HPDE6-E6E7 (cell line): ENCODE results near the gene PAPPA.
A peak's percentile ranks its signal among the peaks of the same experiment; 100 is the strongest.

ENCODE experiments used
- DNase-seq: peaks from one replicate; pipeline ENCODE4 v3.0.0; 2011; ENCODE audit warnings: missing footprints; ENCODE audit errors: extremely low spot score

Gene PAPPA

DNA sequence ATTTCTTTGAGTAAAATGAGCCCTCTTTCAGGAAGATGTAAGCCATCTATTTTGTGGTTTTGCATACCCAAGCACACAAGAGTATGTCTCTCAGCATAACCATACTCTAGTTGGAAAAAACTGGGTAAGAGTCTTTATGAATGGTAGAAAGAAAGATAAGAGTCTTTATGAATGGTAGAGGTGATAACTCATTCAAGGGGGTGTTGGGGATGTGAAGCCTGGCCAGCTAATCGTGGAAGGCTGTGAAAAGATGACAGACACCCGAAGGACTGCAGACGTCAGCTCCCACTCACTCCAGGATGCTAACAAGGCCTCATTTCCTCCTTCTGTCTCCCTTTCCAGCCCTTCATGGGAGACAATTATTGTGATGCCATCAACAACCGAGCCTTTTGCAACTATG is 228.5 kb downstream of the PAPPA start:
- DNase-seq: no peak

DNA sequence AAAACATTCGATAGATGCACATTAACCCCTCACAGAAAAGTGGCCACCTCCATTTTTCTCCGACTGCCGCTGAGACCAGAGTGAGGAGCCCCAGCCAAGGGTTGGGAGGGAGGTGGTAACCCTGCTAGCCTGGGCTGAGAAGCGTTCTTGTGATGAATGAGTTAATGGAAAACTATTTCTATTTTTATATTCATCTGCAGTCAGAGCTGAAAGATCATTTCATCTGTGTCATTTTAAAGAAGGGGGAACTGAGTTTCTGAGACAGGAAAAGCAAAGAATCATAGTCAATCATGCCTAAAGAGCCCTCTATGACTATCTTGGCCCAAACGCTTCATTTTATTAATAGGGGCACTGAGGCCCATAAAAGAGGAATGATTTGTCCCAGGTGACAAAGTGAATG is 229.5 kb downstream of the PAPPA start:
- DNase-seq: no peak

DNA sequence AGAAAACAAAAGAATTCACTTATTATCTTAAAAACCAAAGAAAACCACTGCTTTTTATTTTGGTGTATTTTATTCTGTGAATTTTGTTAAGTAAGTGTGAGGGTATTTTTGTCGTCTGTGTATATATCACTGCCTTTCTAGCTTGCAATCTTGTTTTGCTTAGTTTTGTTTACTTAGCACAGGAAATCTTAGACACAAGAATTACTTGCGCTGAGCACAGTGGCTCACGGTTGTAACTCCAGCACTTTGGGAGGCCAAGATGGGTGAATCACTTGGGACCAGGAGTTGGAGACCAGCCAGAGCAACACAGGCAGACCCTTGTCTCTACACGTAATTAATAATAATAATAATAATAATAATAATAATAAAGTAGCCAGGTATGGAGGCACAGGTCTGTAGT is 230.3 kb downstream of the PAPPA start:
- no peak for DNase-seq

GRCh38 chr9:116387934-116388698 is 234.5 kb downstream of the PAPPA start:
- no peak for DNase-seq

DNA sequence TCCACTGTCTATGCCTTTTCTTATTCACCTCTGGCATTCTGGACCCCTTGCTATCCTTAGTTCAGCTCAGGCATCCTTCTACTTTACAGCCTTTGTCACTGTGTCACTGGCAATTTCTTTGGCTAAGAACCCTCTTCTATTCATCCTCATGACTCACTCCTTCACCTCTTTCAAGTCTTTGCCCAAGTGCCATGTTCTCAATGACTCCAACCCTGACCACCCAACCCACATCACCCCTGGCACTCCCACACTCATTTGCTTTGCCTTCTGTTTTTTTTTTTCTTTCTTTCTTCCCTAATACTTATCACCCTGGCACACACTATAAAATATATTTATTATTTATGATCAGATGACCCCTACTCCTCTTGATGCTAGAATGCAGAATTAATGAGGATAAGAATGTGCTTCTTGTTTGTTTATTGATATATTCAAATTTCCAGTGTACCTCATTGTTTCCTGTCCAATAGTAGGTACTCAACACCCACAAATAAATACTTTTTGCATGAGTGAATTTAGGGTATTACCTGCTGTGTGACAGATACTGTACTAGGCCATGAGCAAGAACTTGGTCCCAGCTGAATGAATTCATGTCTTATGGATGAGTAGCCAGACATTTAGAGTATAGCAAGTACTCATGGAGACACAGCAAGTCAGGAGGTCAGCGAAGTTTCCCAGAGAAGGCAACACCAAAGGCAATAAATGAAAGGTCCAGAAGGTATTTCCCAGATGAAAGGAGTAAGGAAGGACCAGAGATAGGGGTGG is 236.1 kb downstream of the PAPPA start:
- DNase-seq: no peak

DNA sequence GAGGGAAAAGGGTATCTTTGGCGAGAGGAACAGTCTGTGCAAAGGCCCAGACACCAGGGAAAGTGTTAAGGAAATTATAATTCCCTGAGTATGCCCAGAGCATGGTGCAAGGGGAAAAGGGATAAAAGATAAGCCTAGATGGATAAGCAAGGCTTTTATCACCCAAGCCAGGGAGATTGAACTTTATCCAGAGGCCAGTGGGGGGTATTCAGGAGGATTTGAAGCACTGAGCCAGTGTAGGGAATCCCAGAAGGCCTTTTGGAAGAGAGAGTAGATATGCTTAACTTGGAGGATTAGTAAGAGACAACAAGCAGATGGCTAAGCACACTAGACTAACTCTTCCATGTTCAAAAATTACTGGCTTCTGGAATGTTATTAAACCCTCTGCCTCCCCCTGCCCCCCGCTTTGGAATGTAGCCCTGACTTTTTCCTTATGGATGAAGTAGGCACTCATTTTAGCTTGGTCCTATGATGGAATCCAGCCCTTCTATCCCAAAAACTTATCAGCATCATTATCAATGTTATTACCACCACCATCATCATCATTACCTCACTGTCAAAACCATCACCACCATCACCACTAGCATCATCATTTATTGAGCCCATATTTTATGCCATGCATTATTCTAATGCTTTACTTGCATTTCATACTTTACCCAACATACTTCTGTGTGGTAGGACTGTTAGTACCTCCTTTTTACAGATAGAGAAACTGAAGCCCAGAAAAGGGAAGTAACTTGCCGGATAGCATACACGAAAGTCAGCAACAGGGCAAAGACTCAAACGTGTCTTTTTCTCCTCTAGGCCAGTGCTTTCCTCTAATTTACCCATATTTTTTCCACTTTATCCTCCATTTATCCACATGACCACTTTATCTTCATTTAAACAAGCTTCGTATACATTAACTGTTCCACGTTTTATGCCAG is 237.0 kb downstream of the PAPPA start:
- no peak for DNase-seq

GRCh38 chr9:116391306-116391900 is 237.8 kb downstream of the PAPPA start:
- DNase-seq: peak; percentile 82

DNA sequence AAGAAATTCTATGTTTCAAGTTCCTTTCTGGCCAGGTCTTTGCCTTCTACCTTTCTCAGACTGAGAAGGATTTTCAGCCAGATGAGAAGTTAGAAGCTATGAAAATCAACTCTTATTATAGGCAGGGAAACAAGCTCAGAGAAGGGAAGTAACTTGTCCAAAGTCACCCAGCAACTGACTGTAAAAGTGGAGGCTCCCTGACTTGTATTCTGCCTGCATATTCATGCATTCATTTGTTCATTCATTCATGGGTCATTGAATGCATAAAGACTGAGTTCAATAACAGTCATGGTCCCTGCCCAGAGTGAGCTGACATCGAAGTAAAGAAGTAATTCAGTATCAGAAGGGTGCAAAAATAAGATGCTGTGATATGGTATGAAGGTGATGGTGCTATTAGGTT is 239.6 kb downstream of the PAPPA start:
- no peak for DNase-seq

DNA sequence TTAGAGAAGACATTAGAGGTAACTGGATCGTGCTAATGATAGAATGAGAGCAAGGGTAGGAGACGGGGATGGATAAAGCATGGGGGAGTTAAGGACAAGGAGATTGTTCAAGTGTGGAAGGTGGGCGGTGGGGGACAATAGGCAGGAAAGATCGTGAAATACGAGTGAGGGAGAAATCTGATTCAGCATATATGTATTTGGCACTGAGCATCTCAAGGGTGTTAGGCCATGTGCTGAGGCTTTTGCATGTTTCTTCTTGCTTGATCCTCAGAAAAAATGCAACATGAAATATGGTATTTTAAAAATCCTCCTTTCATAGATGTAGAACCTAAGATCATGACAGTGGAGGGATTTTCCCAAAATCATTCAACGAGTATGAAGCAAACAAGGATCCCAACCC is 240.5 kb downstream of the PAPPA start:
- DNase-seq: no peak

GRCh38 chr9:116394894-116395698 is 241.5 kb downstream of the PAPPA start:
- DNase-seq: no peak

DNA sequence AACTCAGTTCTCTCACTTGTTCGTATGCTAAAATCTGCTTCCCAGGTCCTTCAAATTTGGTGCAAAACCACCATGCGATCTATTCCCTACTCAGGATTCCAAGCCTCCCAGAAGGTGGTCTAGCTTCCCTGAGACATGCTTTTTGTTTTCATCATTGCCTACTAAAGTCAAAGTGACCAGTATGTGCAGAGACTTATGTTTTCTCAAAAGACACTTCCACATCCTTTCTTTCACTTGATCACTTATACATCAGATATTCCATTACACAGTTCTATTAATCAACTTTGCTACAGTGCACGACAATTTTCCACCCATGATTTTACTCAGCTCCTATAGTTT is 242.1 kb downstream of the PAPPA start:
- no peak for DNase-seq

- no peak for DNase-seq
Measured at GRCh38 chr9:116403171-116403570, 249.6 kb downstream of the PAPPA start.

DNA sequence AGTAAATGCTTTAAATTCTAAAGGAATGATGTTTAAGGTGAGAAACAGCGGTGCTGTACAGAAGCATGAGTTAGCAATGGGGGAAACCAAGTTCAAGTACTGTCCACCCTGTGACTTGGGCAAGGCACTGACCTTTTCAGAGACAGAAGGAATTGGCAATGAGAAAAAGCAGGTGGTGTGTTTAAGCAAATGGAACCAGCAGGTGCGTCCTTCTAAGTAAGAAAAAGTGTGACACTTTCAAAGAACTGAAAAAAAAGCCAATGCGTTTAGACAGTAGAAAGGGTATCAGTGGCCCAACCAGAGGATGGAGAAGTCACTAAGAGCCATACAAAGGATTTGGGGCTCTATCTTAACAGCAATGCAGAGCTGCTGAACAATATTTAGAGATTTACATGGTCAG is 250.6 kb downstream of the PAPPA start:
- DNase-seq: no peak

DNA sequence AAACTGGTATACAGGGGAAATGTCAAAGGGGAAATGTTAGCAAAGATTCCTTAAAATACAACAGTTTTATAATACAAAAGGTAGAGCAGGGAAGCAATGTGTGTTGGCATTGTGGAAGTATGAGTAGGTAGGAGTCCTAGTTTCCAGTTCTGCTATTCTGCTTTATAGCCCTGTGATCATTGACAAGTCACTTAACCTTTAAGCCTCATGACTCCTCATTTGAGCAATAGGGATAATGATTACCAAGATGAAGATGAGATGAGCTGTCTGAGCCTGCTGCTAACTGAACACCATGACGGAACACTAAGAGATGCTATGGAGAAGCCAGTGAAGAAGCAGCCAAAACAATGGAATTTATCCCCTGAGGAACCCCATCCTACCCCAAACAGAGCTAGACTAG is 251.7 kb downstream of the PAPPA start:
- DNase-seq: no peak

DNA sequence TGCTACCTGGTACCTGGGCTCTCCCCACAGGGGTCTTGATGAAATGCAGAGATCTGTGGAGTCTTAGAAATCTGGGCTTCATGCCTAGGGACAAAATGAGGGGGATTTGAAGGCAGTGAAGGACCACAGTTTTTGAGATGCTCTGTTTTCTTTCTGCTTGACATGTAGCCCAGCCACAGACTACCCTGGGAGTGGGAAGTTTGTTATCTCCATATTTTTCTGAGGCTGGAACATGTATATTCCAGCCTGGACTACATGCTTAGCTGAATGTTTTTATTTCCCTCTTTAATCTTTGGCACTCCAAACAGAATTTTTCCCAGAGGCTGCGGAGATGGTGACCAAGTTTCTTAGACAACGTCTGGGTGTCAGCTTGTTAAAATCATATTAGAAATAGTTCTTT is 252.9 kb downstream of the PAPPA start:
- no peak for DNase-seq

DNA sequence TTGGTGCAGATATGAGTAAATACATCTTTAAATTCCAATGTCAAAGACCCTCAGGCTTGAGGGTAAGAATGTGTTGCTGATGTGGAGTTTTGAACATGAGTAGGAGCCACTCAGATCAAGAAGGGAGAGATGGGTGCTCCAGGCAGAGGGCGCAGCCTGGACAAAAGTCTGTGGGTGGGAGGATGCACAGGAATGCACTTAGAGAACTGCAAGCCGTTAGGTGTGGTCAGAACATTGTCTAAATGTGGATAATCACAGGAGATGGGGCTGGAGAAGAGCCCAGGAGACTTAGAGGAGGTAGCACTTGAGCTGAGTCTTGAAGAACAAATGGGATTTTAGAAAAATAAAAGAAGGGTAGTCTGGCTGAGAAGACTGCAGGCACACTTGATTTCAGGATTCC is 255.5 kb downstream of the PAPPA start:
- DNase-seq: no peak

DNA sequence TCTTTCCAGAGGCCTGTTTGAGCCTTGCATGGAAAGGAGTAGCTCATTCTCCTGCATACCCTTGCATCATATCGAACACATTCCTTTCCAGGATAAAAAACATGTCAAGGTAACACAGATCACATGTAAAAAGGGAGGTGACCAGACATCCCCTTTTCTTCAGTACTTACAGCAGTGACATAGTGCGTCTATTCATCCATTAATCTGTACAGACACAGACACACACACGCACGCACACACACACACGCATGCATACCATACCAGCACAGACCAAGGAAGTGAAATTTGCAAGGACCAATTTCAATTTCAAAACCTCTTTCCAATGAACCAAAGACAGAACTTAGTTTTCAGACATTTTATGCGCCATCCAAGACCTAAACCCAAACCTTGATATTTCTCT is 256.0 kb downstream of the PAPPA start:
- DNase-seq: no peak

DNA sequence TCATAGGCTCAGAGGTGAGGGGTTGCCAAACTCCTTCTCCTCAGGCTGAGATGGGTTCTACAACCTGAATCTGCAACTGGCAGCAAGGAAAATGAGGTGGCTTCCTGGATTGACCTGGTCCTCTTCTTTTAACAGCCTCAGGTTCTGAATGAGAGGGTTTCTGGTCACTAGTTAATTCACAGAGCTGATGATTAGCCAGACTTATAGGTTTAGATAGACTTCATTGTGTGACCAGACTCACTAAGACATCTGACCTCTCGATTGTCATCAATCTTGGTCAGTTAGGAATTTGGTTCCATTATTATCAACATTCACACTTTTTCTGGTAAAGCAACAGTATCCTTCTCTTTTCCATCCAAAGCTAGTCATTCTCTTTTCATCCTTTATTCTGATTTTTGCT is 257.9 kb downstream of the PAPPA start:
- no peak for DNase-seq

DNA sequence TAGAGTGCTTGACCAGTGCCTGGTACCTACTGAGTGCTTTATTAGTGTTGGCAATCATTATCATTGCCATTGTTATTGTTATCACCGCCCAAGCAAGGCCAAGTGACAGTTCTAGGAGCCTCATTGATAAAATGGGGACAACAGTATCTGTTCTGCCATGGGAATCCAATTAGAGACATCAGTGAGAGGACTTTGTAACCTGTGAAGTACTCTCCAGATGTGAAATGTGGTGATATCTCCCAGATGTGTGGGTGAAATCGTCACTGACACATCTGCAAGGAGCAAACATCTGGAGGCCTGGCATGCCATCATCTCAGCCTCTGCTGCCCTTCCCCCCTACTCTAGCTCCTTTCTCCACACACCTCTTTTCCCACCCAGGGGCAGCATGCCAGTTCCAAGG is 260.8 kb downstream of the PAPPA start:
- no peak for DNase-seq

DNA sequence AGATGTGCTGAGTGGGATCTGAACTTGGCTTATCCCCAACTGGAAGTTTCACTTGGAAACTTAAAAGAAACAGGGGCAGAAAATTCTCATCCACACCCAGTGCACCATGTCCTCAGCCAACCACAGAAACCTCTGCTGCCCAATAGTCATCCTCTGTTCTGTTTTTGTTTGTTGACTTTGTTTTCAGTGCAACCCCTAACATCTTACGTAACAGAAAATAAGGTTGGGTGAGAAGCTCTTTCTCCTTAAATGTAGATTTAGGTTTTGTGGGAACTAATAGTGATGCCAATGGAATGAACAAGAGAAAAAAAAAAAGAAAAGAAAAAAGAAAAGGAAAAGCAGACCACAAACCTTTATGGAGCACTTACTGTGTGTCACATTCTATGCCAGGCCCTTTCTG is 262.8 kb downstream of the PAPPA start:
- no peak for DNase-seq

- no peak for DNase-seq
Measured at GRCh38 chr9:116417464-116417863, 263.9 kb downstream of the PAPPA start.
